NB4 (cell line): ENCODE results near the gene SPATA13.

Source experiments
- CTCF ChIP-seq: IDR thresholded peaks from one replicate; pipeline ENCODE4 v1.5.1; 2012; ENCODE audit warnings: low read depth, low read length
- MYC ChIP-seq: IDR thresholded peaks from 2 replicates; pipeline ENCODE4 v1.6.1; 2011; ENCODE audit warnings: low read depth, low read length
- POLR2A ChIP-seq: IDR thresholded peaks from 2 replicates; pipeline ENCODE4 v1.6.1; 2011; ENCODE audit warnings: mild to moderate bottlenecking; ENCODE audit not compliant: insufficient read length; ENCODE audit errors: extremely low read depth

- TF ChIP-seq CTCF = no peak
- TF ChIP-seq POLR2A = no peak
- TF ChIP-seq MYC = no peak
These were observed 47.5 kb downstream of the SPATA13 start for GRCh38 chr13:24207841-24208667.
